ENCODE data around the gene THOC7. TPM values are rescaled to one million over a fixed set of nuclear protein-coding genes. Genes with fewer than 3 reads are reported as not detected.

Gene THOC7
- polyA plus RNA-seq (ENCODE audit: insufficient read length in 4 of 4), result 10 to 100 TPM; 66.4 to 90.0 (median 76.5) TPM

DNA sequence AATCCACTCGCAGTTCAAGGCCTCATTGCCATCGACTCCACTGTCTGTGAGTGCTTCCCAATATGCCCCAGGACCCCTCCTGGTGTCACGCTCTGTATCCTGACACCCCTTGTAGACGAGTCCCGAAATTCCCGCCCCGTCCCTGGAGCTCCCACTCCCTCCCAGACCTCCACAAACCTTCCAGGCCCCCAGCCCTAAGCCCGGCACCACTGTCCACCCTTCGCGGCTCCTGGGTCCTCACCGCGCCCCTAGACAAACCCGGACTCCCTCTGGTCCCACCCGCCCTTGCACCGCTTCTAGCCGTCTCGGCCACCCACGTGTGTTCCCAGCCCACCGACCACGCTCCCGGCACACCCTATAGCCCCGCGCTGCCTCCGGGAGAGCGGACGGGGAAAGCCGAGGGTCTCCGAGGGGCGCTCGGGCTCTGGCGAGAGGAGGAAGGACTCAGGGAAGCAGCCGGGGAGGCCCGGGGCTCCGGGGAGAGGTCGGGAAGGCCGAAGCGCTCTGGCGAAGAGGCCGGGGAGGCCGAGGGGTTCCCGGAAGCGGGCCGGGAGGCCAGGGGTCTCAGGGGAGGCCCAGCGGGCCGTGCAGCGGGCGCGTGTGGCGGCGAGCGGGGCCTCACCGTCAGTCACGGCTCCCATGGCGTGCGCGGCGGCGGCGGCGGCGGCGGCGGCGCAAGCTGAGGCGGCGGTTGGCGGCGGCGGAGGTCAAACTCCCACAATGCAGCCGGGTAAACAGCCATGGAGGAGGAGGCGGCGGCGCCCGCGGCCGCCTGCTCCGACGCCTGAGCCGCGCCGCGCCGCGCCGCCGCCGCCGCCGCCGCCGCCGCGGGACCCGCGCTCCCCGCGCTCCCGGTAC is at the start of gene THOC7, which contains the start of gene ATXN7:
THOC7 (minus strand) TSS at position 656 of the 858 bp plus-strand sequence; CDS start at position 641, 15 bp downstream.
ATXN7 (plus strand) TSS at position 718 of the 858 bp plus-strand sequence. CDS start 48,732 bp downstream, outside the sequence.
- DNase-seq (ENCODE audit: low read depth in 4 of 4, low spot score in 2 of 4), result peak in 1 of 4 donors; percentile 42

DNA sequence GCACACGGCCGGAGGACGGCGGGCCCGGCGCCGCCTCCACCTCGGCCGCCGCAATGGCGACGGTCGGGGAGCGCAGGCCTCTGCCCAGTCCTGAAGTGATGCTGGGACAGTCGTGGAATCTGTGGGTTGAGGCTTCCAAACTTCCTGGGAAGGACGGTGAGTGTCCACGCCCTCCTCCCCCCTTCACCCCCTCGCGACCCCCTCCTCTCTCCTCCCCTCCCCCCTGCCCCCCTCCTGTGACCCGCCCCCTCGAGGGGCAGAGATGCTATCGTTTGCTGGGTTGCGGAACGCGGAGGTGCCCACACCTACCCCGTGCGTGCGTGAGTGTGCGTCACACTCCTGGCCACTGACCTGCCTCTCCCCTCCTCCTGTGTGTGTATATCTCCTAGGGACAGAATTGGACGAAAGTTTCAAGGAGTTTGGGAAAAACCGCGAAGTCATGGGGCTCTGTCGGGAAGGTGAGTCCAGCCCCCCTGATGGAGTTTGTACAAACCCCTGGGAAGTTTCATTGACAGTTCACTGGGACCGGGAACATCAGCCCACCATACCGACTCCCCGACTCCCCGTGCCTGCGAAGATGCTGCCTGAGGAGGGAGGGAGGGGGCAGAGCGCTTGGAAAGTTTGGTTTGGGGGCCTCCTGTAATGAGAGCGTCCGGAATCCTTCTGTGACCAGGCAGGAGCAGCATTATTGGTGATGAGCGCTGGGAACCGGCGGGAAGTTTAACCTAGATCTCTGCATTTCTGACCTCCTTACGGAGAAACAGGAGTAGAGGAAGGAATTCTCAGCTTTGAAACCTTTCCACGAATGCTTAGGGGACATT is 49.4 kb upstream of the THOC7 start:
- DNase-seq (ENCODE audit: low read depth in 4 of 4, low spot score in 2 of 4), result peak in 3 of 4 donors; percentile 25 to 37 (median 35)

DNA sequence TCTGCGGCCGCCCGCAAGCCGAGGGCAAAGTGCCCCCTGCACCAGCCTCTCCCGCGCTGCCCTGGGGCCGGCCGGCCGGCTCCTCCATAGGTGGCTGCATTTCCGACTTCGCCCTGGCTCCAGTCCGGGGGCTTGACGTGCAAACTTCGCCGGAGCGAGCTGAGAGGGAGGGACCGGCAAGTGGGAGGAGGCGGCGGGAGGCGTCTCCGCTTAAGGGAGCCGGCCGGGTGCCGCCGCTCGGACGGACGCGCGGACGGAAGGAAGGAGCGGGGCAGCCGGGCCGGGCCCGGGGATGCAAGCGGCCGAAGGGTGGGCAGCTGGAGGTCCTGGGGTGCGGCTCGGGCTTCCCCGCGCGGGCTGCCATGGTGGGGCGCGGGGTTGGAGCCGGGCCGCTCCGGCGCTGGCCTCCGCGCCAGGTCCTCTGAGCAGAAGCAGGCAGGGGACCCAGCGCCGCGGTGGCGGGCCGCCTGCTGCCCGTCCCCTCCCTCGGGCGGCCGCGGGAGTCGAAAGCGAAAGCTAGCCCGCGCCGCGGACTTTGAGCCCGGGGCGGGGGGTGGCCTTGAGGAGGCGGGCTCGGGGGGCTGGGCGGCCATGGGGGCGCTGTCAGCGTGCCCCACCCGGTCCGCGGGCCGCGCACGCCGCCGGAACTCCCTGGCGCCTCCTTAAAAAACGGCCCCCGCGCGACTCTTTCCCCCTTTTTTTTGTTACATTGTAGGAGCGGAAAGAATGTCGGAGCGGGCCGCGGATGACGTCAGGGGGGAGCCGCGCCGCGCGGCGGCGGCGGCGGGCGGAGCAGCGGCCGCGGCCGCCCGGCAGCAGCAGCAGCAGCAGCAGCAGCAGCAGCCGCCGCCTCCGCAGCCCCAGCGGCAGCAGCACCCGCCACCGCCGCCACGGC is 48.5 kb upstream of the THOC7 start, which contains the start of gene SCAANT1:
SCAANT1 (minus strand) TSS at position 511 of the 895 bp plus-strand sequence.
- peak; percentile 45 to 82 (median 72) for DNase-seq (ENCODE audit: low read depth in 4 of 4, low spot score in 2 of 4)

DNA sequence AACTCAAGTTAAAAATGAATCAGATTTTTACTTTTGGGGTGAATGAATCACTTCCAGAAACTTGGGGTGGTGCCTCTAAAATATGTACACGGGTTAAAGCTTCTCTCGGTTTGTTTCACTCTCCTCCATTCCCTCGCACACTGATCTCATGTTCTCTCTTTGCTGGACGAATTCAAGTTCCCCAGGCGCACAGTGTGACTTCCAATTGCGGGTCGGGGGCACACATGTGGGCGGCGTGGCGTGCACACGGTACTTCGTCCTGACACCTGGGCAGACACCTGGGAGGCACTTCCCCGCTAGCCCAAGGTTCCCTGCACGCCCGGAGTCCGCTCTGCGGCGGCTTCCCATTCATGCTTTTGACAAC is 47.9 kb upstream of the THOC7 start:
- DNase-seq (ENCODE audit: low read depth in 4 of 4, low spot score in 2 of 4), result no peak

DNA sequence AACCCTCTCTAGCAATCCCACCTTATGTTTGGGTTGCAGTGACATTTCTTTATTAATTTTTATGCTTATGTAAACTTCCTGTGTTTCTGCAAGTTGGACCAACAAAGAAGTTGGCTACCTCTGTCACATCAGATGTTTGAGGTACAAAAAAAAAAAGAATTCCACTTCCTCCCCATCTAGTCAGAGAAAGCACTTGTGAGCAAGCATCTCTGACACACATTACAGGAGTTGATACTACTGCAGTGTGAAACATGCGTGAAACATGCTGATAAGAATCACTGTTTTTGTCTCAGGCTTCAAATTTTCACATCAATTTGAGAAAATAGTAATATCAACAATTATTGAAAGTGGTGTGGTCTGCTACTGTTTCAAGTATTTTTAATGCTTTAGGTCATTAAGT is 47.3 kb upstream of the THOC7 start:
- DNase-seq (ENCODE audit: low read depth in 4 of 4, low spot score in 2 of 4), result no peak

DNA sequence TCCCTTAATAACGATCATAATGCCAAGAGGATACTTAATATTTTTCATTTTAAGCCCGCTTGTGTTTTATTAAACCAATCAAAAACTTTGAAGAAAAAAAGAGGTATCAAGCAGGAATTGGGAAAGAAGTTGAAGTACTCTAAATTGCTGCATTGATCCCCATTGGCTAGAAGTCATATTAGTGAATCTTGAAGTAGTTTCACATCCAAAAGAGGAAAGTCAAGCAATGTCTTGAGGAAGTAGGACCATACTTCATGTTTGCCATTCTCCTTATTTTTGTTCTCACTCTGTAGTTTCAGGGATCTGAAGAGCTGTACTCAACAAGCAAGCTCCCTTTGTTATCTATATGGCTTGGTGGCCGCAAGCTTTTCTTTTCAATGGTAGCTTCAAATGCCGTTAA is 46.4 kb upstream of the THOC7 start:
- no peak for DNase-seq (ENCODE audit: low read depth in 4 of 4, low spot score in 2 of 4)

DNA sequence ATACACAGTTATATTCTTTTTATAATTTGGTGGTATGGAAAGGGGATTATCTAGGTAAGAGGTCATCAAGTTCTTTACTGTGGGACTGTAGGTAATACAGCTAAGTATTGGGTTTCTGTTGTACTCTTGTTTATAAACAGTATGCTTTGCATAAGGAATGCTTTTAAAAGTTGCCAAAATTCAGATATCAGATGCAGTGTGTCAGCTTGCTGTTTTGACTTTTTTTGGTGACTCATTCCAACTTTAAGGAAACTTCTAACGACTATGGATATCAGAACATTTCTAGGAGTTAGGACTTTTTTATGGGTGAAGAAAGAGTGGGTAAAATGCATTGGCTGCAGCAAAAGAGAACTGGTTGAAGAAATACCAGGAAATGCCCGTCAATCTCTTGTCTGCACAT is 45.8 kb upstream of the THOC7 start:
- DNase-seq (ENCODE audit: low read depth in 4 of 4, low spot score in 2 of 4), result no peak

DNA sequence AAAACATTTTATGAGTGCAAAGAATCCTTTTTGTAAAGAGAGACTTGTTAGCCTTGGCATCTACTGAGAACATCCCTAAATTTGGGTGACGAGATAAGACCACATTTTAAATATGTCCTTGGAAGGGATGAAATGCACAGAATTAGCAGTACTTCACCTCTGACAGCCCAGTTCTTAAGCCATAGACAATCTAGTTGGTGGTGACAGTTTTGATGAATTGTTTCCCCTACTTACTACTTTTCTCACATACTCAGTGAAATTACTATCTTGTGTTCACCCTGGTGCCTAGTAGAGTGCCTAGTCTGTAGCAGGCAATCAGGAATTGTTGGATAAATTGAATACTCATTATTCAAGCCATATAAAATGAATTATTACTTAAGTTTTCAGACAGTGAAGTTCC is 45.2 kb upstream of the THOC7 start:
- no peak for DNase-seq (ENCODE audit: low read depth in 4 of 4, low spot score in 2 of 4)

DNA sequence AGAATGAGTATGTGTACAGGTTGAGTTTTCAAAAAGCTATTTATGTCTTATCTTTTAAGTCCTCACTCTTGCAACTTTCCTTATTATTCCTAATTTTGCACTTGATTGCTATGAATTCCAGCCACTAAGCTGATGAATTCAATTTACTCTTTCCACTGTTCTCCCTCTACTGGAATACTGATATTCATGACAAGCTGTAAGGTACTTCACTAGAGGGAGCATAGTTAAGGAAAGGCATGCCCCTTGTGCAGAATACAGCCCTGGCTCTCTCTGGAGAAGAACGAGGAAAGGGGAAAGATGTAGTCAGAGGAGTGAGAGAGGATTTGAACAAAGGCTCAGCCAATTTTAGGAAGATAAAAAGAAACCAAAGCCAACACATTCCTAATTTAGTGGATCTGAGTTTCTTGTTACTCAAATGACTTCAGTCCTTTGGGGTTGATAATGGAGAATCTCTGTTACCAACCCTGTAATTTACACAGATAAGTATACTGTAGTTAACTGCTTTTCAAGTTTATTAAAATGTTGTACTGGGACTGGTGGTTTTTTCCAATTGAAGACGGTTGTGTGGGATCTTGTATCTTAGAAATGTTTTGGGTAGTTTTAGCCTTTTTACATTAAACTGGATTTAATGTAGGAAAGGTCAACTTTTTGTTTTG is 44.6 kb upstream of the THOC7 start:
- no peak for DNase-seq (ENCODE audit: low read depth in 4 of 4, low spot score in 2 of 4)

DNA sequence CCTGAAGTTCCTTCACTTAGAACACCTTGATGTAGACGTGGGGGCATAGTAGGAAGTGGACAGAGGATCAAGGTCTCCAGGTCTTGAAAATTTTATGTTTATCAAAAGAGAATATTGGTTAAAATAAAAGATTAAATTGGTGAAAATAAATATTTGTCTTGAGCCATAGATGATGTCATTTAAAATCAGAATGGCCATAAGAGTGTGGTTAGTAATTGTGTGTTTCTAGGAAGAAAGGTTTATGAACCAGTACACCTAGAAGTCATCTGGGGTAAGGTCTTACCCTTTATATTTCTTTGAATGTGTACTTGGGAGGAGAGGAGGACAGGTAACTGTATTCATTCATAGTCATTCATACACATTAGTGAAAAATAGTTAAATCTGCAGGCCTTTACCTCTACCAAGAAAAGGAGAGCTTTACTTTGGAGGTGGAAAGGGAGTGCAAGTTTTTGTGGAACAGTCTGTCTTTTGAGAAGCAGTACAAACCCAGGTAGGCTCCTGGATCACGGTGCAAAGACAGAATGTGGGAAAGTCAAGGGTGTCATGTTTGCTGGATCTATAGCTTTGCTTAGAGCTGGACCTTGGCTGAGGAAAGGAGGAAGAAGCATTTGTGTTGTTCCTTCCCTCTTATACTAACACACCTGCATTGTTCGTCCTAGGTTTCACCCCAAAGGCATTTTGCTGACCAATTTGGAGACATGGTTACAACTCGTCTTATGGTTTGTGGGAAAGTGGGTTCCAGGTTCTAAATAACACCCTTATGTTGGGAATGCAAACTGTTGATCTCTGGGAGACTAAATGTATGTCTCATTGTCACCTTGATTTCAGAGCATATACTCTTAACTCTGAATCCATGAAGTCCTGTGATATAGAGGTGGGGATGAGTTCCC is 42.4 kb upstream of the THOC7 start:
- no peak for DNase-seq (ENCODE audit: low read depth in 4 of 4, low spot score in 2 of 4)

DNA sequence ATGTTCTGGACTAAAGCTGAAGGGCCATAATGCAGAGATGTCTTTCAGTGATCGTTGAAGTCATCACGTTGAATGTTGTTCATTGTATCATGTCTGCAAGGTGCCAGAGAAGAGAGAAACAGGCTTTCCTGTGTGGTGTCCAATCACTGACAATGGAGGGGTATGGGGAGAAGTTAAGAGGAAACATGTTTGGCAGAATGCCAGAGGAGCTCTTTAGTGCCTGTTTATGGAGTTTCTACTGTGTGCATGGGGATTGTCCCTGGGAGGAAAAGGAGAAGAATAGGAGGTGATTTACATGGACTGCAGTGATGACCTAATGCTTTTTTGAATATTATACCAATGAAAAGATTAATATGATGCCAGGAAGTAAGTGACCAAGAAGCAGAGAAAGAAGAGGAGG is 36.9 kb upstream of the THOC7 start:
- no peak for DNase-seq (ENCODE audit: low read depth in 4 of 4, low spot score in 2 of 4)

DNA sequence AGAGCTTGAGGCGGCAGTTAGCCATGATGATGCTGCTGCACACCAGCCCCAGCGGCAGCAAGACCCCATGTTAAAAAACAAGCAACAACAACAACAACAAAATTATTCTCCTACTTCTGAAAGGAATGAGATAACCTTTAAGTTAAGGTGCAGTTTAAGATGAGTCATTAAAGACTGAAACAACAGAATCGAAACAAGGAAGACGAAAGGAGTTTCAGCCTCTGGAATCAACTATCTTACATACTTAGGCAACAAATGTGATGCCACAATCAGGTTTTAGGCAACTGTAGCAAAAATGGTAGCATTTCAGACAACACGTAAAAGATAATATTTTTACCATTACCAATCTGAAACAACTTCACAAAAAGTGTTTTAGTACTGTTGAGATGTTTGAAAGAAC is 36.4 kb upstream of the THOC7 start:
- DNase-seq (ENCODE audit: low read depth in 4 of 4, low spot score in 2 of 4), result no peak

DNA sequence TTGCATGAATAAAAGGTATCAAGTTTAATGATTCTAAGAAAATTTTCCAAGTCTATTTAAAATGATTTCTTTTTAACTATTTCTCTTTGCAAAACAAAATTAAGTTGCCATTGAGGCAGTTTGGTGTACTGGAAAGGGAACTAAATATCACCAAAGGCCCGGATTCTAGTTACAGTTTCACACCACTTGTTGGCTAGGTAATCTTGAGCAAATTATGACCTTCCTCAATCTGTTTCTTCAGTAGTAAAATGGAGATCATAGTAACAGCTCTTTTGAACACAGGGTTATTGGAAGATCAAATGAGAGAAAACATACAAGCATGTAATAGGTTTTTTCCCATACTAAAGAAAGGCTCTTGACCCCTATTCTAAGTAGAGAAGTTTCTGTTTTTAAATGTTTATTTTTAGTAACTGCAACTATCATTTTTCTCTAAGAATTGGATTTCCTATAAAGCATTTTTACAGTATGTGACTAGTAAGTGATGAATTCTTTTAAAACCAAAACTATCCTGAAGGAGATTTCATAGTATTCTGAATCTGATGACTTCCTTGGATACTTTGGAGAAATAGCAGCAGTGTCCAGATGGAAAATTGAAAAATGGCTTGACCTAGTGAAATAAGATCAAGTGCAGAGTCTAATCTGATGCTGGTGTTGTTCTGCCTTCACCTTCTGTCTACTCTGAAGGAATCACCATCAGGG is 32.9 kb upstream of the THOC7 start:
- DNase-seq (ENCODE audit: low read depth in 4 of 4, low spot score in 2 of 4), result no peak

DNA sequence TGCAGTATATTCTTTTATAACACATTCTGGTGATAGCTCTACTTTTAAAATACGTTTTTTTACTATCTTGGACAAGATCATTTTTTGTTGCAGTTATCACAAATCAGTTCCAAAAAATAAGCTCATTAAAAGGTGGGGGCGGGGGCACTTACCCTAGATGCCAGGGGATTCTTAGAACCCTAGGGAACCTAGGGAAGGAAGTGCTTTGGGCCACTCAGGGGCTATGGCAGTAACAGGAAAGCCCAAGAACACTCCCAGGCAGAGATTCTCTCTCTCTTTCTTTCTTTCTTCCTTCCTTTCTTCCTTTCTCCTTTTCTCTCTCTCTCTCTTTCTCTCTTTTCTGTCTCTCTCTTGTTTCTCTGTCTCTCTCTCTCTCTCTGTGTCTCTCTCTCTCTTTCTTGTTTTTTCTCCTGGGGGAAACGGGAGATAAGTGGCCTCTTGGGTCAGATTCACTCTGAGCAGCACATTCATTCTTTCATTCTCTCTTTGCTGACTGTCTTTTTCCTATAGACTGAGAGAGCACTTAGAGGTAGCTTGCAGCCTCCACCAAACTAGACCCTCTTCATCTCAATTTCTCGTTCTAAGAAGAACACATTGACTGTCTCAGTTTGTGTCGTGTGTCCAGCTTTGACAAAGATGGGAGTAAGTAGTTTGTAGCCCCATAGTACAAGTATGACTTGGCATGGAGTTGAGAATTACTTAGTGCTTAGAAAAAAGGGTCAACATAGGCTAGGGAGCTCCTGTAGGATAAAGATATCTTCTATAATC is 32.0 kb upstream of the THOC7 start:
- DNase-seq (ENCODE audit: low read depth in 4 of 4, low spot score in 2 of 4), result no peak

DNA sequence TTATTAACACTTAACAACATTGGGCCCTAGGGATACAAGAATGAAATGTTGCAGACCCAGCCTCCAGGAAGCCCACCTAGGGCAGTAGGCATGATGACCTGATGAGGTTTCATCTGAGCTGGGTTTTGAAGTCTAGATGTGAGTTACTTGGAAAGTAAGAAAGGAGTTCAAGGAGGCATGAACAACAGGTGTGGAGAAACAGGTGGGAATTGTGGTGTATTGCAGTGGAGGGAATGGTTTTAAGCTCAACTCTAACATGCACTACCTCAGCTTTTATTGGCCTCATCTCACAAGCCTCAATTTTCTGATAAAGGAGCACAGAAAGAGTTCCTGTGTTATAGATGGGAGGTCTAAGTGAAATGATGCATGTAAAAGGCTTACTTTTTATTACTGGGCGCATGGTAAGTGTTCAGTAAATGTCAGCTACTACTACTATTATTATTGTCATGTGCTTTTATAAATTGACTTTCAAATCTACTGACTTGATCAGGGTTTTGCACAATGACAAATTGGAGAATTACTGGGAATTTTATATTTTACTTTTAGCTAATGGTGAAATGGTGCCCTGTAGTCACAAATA is 29.3 kb upstream of the THOC7 start:
- no peak for DNase-seq (ENCODE audit: low read depth in 4 of 4, low spot score in 2 of 4)

DNA sequence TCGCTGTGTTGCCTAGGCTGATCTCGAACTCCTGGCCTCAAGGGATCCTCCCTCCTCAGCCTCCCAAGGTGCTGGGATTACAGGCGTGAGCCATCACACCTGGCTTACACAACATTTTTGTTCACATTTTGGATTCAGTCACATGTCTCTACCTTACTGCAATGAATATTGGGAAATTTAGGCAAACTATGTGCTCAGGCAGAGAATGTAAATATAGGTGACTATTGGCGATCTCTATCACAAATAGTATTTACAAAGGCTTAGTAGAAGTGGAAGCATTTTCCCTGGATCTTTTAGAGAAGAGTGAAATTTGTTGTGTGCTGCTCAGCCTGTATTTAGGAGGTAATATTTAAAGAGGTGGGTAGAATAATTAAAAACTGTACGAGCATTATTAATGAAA is 27.9 kb upstream of the THOC7 start:
- no peak for DNase-seq (ENCODE audit: low read depth in 4 of 4, low spot score in 2 of 4)

DNA sequence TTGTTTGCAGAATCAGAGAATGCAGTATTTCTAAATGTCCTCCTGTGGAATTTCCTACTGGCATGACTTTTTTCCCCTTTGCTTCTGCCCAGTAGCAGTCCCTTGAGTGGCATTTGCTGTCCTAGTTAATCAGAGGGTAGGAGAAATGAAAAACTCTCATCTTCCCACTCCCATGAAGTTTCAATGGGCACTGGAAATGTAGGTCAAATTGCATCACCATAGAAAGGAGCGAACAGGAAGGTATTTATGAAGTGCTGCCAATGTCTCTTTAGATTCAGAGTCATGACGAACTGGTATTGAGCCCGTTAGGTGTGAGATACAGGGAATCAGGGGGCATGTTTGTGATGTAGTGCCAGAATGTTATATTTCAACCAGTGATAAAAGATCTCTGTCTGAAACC is 23.3 kb upstream of the THOC7 start:
- no peak for DNase-seq (ENCODE audit: low read depth in 4 of 4, low spot score in 2 of 4)
